Measurements from ENCODE around the gene PLCB4. TPM values are rescaled to one million over a fixed set of nuclear protein-coding genes. Genes with fewer than 3 reads are reported as not detected.

PLCB4 gene
- total and polyA plus RNA-seq, 7 donors: 0.90 to 6.7 (median 2.1) TPM

GRCh38 chr20:9442858-9443257 is 374.0 kb downstream of the PLCB4 start:
- no peaks in the 10 kb centered on the region for H3K4me1 ChIP-seq
- no peaks in the 10 kb centered on the region for H3K27me3 ChIP-seq (ENCODE audit: insufficient read depth in 3 of 3, low read length in 2 of 3)
- no peak for TF ChIP-seq CTCF (IDR thresholded peaks at IDR 0.05)
- peaks cover 0 to 33% of the 10 kb centered on the region in 2 donors for H3K36me3 ChIP-seq (ENCODE audit: insufficient read depth in 1 of 2, low read depth in 1 of 2)
- no peaks in the 10 kb centered on the region for H3K9me3 ChIP-seq
- H3K4me3 ChIP-seq: no peak overlapping the region
- H3K27ac ChIP-seq: no peak overlapping the region
- DNase-seq: no peak
- ATAC-seq: no peak
- intact Hi-C loops (cut with DNase I): no loop called here

GRCh38 chr20:9444921-9445320 is 376.0 kb downstream of the PLCB4 start:
- Histone ChIP-seq H3K27me3 (ENCODE audit: insufficient read depth in 3 of 3, low read length in 2 of 3) (no peaks in the 10 kb centered on the region), H3K27ac (no peak overlapping the region), H3K4me1 (no peaks in the 10 kb centered on the region), H3K36me3 (ENCODE audit: insufficient read depth in 1 of 2, low read depth in 1 of 2) (peaks cover 0 to 19% of the 10 kb centered on the region in 2 donors), H3K9me3 (no peaks in the 10 kb centered on the region), H3K4me3 (no peak overlapping the region)
- 42 to 62% (median 61%) methylated on average over 2 of the region's 2 CpGs for whole genome bisulfite sequencing, 3 donors
- ATAC-seq (no peak), DNase-seq (no peak)
- no peak for TF ChIP-seq CTCF (IDR thresholded peaks at IDR 0.05)
- intact Hi-C loops (cut with DNase I): no loop called here

DNA sequence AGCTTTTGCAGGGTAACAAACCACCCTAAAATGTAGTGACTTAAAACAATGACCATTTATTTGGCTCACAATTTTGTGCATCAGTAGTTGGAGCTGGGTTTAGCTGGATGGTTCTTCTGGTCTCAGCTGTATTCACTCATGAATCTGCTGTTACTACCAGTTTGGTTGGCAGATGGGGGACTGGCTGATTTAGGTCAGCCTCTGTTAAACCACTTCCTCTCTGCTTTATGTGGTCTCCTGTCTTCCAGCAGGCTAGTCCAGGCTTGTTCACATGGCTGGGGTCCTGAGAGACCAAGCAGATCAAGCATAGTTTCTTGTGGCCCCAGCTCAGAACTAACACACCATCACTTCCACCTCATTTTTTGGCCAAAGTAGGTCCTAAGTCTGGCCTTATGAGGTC is 378.3 kb downstream of the PLCB4 start:
- no peak for DNase-seq
- Histone ChIP-seq H3K27ac (no peak overlapping the region), H3K9me3 (no peaks in the 10 kb centered on the region), H3K27me3 (ENCODE audit: insufficient read depth in 3 of 3, low read length in 2 of 3) (no peaks in the 10 kb centered on the region), H3K4me1 (no peaks in the 10 kb centered on the region), H3K4me3 (no peak overlapping the region), H3K36me3 (ENCODE audit: insufficient read depth in 1 of 2, low read depth in 1 of 2) (peaks cover 0 to 19% of the 10 kb centered on the region in 2 donors)
- no peak for ATAC-seq
- intact Hi-C loops (cut with DNase I): no loop called here
- no peak for TF ChIP-seq CTCF (IDR thresholded peaks at IDR 0.05)

GRCh38 chr20:9453201-9453600 is 384.3 kb downstream of the PLCB4 start:
- Histone ChIP-seq H3K27me3 (ENCODE audit: insufficient read depth in 3 of 3, low read length in 2 of 3) (no peaks in the 10 kb centered on the region), H3K4me3 (no peak overlapping the region), H3K9me3 (no peaks in the 10 kb centered on the region), H3K36me3 (ENCODE audit: insufficient read depth in 1 of 2, low read depth in 1 of 2) (no peaks in the 10 kb centered on the region), H3K27ac (no peak overlapping the region), H3K4me1 (no peaks in the 10 kb centered on the region)
- TF ChIP-seq CTCF (IDR thresholded peaks at IDR 0.05): no peak
- intact Hi-C loops (cut with DNase I): no loop called here
- 96 to 98% (median 96%) methylated on average over 2 of the region's 2 CpGs for WGBS, 3 donors
- DNase-seq (no peak), ATAC-seq (no peak)

GRCh38 chr20:9454791-9455190 is 385.9 kb downstream of the PLCB4 start:
- ATAC-seq: no peak
- Histone ChIP-seq H3K9me3 (no peaks in the 10 kb centered on the region), H3K27me3 (ENCODE audit: insufficient read depth in 3 of 3, low read length in 2 of 3) (no peaks in the 10 kb centered on the region), H3K4me3 (no peak overlapping the region), H3K4me1 (no peaks in the 10 kb centered on the region), H3K27ac (no peak overlapping the region), H3K36me3 (ENCODE audit: insufficient read depth in 1 of 2, low read depth in 1 of 2) (no peaks in the 10 kb centered on the region)
- 80 to 90% (median 81%) methylated on average over 2 of the region's 2 CpGs for WGBS, 3 donors
- TF ChIP-seq CTCF (IDR thresholded peaks at IDR 0.05): no peak
- intact Hi-C loops (cut with DNase I): no loop called here
- DNase-seq: no peak

All from psoas muscle (tissue), 8 donors.